ENCODE data around the gene GRHL1. TPM values are rescaled to one million over a fixed set of nuclear protein-coding genes. Genes with fewer than 3 reads are reported as not detected.
A peak's percentile ranks its signal among the peaks of the same experiment; 100 is the strongest.

Gene GRHL1
- total and polyA plus RNA-seq, 2 experiments from 2014 or later, result 2.9 to 4.2 TPM

DNA sequence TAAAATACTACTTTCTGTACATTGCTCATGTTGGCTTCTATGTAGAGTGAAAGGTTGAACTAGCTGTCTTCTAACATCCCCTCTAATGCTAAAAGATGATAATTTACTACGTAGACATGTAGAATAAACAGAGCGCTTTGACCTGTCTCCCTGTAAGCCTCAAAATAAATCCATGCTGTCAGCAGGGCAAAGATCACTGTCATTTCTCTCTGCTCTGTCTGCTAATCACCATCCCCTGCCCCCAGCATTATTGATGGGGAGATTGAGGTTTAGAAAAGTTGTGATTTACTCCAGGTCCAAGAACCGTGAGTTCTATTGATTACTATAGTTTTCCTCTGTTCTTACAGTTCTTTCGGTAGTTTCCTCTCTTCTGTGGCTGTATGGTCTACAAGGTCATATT, 39.0 kb upstream of the GRHL1 start (continued):
- TF ChIP-seq, protein P1, sequence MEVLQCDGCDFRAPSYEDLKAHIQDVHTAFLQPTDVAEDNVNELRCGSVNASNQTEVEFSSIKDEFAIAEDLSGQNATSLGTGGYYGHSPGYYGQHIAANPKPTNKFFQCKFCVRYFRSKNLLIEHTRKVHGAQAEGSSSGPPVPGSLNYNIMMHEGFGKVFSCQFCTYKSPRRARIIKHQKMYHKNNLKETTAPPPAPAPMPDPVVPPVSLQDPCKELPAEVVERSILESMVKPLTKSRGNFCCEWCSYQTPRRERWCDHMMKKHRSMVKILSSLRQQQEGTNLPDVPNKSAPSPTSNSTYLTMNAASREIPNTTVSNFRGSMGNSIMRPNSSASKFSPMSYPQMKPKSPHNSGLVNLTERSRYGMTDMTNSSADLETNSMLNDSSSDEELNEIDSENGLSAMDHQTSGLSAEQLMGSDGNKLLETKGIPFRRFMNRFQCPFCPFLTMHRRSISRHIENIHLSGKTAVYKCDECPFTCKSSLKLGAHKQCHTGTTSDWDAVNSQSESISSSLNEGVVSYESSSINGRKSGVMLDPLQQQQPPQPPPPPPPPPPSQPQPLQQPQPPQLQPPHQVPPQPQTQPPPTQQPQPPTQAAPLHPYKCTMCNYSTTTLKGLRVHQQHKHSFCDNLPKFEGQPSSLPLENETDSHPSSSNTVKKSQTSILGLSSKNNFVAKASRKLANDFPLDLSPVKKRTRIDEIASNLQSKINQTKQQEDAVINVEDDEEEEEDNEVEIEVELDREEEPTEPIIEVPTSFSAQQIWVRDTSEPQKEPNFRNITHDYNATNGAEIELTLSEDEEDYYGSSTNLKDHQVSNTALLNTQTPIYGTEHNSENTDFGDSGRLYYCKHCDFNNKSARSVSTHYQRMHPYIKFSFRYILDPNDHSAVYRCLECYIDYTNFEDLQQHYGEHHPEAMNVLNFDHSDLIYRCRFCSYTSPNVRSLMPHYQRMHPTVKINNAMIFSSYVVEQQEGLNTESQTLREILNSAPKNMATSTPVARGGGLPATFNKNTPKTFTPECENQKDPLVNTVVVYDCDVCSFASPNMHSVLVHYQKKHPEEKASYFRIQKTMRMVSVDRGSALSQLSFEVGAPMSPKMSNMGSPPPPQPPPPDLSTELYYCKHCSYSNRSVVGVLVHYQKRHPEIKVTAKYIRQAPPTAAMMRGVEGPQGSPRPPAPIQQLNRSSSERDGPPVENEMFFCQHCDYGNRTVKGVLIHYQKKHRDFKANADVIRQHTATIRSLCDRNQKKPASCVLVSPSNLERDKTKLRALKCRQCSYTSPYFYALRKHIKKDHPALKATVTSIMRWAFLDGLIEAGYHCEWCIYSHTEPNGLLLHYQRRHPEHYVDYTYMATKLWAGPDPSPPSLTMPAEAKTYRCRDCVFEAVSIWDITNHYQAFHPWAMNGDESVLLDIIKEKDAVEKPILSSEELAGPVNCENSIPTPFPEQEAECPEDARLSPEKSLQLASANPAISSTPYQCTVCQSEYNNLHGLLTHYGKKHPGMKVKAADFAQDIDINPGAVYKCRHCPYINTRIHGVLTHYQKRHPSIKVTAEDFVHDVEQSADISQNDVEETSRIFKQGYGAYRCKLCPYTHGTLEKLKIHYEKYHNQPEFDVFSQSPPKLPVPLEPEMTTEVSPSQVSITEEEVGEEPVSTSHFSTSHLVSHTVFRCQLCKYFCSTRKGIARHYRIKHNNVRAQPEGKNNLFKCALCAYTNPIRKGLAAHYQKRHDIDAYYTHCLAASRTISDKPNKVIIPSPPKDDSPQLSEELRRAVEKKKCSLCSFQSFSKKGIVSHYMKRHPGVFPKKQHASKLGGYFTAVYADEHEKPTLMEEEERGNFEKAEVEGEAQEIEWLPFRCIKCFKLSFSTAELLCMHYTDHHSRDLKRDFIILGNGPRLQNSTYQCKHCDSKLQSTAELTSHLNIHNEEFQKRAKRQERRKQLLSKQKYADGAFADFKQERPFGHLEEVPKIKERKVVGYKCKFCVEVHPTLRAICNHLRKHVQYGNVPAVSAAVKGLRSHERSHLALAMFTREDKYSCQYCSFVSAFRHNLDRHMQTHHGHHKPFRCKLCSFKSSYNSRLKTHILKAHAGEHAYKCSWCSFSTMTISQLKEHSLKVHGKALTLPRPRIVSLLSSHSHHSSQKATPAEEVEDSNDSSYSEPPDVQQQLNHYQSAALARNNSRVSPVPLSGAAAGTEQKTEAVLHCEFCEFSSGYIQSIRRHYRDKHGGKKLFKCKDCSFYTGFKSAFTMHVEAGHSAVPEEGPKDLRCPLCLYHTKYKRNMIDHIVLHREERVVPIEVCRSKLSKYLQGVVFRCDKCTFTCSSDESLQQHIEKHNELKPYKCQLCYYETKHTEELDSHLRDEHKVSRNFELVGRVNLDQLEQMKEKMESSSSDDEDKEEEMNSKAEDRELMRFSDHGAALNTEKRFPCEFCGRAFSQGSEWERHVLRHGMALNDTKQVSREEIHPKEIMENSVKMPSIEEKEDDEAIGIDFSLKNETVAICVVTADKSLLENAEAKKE (CRISPR knock-in tag; IDR thresholded peaks at IDR 0.05), result no peak
- TF ChIP-seq EZH2 (IDR thresholded peaks at IDR 0.05; ENCODE audit: low read depth, unreplicated experiment), result no peak

DNA sequence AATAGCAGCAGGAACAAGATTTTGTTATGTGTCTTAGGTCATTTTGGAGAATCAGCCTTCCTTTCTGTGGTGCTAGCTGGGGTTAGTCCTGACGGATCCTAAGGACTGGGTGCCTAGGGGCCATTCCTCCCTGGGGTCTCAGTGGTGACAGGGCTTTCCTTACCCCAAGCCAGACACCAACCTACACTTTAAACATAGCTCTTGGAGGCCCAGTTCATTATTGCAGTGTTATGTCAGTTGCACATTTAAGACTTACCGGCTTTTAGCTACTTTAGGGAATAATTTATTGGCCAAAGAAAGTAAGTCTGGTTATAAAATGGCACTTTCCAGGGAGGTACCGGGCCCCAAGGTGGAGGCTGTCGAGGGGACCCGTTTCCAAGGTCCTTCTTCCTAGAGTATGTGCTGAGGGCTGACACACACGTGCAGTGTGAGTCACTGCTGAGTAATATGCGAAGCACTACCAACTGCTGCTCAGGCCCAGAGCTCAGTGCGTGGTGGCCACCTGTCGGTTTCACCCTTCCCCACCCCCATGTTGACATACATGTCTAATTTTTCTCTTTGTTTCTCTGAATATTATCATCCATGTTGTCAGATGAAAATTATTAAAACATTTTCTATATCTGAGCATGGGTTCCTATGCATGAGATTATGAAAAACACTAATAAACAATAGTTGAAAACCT, 37.0 kb upstream of the GRHL1 start:
- Mint-ChIP-seq H3K27ac (0 out of 2 replicates have a peak overlapping the region, but pooled peaks have one; percentile 50), H3K27me3 (ENCODE audit: insufficient read depth, low read depth, poor library complexity) (peaks cover 2% of the 10 kb centered on the region), H3K4me3 (no peak overlapping the region), H3K4me1 (no peaks in the 10 kb centered on the region), H3K9me3 (no peaks in the 10 kb centered on the region), H3K36me3 (ENCODE audit: low read depth) (peaks cover 2% of the 10 kb centered on the region; the same call in 1 of the 3 replicates)
- Histone ChIP-seq H3K27ac (ENCODE audit: low read depth) (no peak overlapping the region), H3K9me2 (ENCODE audit: insufficient read depth) (no peaks in the 10 kb centered on the region), H3K79me2 (replicated peaks; ENCODE audit: insufficient read depth) (no peaks in the 10 kb centered on the region), H2AFZ (no peak overlapping the region), H3K27me3 (ENCODE audit: insufficient read depth) (no peaks in the 10 kb centered on the region), H3K36me3 (ENCODE audit: insufficient read depth) (no peaks in the 10 kb centered on the region; the same call in 1 of the 2 replicates), H3K4me3 (no peak overlapping the region), H3F3A (replicated peaks; ENCODE audit: low read depth) (no peaks in the 10 kb centered on the region), H3K4me1 (ENCODE audit: insufficient read depth) (no peaks in the 10 kb centered on the region), H3K4me2 (no peak overlapping the region), H4K20me1 (replicated peaks; ENCODE audit: insufficient read depth) (no peaks in the 10 kb centered on the region)
- ATAC-seq (no peak), DNase-seq (ENCODE audit: low spot score) (no peak)
- TF ChIP-seq, protein P2, sequence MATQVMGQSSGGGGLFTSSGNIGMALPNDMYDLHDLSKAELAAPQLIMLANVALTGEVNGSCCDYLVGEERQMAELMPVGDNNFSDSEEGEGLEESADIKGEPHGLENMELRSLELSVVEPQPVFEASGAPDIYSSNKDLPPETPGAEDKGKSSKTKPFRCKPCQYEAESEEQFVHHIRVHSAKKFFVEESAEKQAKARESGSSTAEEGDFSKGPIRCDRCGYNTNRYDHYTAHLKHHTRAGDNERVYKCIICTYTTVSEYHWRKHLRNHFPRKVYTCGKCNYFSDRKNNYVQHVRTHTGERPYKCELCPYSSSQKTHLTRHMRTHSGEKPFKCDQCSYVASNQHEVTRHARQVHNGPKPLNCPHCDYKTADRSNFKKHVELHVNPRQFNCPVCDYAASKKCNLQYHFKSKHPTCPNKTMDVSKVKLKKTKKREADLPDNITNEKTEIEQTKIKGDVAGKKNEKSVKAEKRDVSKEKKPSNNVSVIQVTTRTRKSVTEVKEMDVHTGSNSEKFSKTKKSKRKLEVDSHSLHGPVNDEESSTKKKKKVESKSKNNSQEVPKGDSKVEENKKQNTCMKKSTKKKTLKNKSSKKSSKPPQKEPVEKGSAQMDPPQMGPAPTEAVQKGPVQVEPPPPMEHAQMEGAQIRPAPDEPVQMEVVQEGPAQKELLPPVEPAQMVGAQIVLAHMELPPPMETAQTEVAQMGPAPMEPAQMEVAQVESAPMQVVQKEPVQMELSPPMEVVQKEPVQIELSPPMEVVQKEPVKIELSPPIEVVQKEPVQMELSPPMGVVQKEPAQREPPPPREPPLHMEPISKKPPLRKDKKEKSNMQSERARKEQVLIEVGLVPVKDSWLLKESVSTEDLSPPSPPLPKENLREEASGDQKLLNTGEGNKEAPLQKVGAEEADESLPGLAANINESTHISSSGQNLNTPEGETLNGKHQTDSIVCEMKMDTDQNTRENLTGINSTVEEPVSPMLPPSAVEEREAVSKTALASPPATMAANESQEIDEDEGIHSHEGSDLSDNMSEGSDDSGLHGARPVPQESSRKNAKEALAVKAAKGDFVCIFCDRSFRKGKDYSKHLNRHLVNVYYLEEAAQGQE (IDR thresholded peaks at IDR 0.05; ENCODE audit: unreplicated experiment), result no peak
- TF ChIP-seq STAT1 (IDR thresholded peaks at IDR 0.05; ENCODE audit: unreplicated experiment), result no peak
- TF ChIP-seq, protein P1 (CRISPR knock-in tag; IDR thresholded peaks at IDR 0.05), result no peak
